Endothelial cell of umbilical vein (primary cell): ENCODE data around the gene SERPINB4. TPM values are rescaled to one million over a fixed set of nuclear protein-coding genes. Genes with fewer than 3 reads are reported as not detected.

Experiments used
- BruUV-seq: library from RNA; stranded (reverse); fragments of 400-500 nt; replicated peaks from 2 replicates; lab custom pipeline; 2021; lab: Mats Ljungman, UMichigan
- CTCF ChIA-PET: fragments of 300-600, 350-600 bp; sonication (Branson Sonifier 250); formaldehyde crosslinking; loops from one replicate; lab custom pipeline; 2021; ENCODE audit warnings: antibody characterized with exemption, inconsistent platforms; lab: Charles Lee
- POLR2A ChIA-PET: fragments of 300-600, 350-600 bp; sonication (Branson Sonifier 250); formaldehyde crosslinking; loops from one replicate; lab custom pipeline; 2021; ENCODE audit warnings: antibody characterized with exemption, inconsistent platforms; lab: Charles Lee
- DNase-seq: peaks from one replicate; pipeline ENCODE4 v3.0.0-alpha.2; 2011; ENCODE audit warnings: low read depth, low spot score
- FAIRE-seq: peaks from 2 replicates; lab custom pipeline; 2011; peaks lifted over from hg19 to GRCh38; lab: Jason Lieb, UNC
- H2AFZ ChIP-seq: 2 replicates; pipeline ENCODE4 v1.6.0; 2012; ENCODE audit warnings: low read depth, low read length, control low read depth, inconsistent platforms
- H3K27ac ChIP-seq: 2 replicates; pipeline ENCODE4 v1.5.1; 2011; ENCODE audit warnings: low read depth, mild to moderate bottlenecking, control low read depth, low read length, moderate library complexity; ENCODE audit not compliant: insufficient read depth
- H3K27me3 ChIP-seq, 2 experiments: 2 replicates each; pipeline versions ENCODE4 v1.6.0 to v1.6.1; 2011; ENCODE audit warnings: low read length in 2 of 2, mixed read lengths in 1 of 2; ENCODE audit not compliant: control insufficient read depth in 2 of 2, insufficient read depth in 2 of 2
- H3K36me3 ChIP-seq, 2 experiments: 2 replicates in 1 of 2; 3 replicates in 1 of 2; pipeline ENCODE4 v1.5.1; 2011; ENCODE audit warnings: low read length in 2 of 2, mild to moderate bottlenecking in 1 of 2, moderate library complexity in 1 of 2; ENCODE audit not compliant: control insufficient read depth in 2 of 2, insufficient read depth in 2 of 2; ENCODE audit errors: extremely low read depth in 1 of 2
- H3K4me1 ChIP-seq: 3 replicates; pipeline ENCODE4 v1.5.1; 2011; ENCODE audit warnings: mild to moderate bottlenecking, low read length; ENCODE audit not compliant: control insufficient read depth, insufficient read depth; ENCODE audit errors: extremely low read depth
- H3K4me2 ChIP-seq: 2 replicates; pipeline ENCODE4 v1.6.1; 2011; ENCODE audit warnings: low read length, control low read depth, mixed read lengths; ENCODE audit not compliant: insufficient read depth
- H3K4me3 ChIP-seq, 3 experiments: fragments of 200-600 bp in 1 of 3; sonication (generic), shearing (Covaris generic) in 1 of 3; replicated peaks in 1 of 3; 2 replicates each; pipeline ENCODE4 v1.5.1; 2011 to 2016; ENCODE audit warnings: control low read depth in 3 of 3, low read length in 3 of 3, mild to moderate bottlenecking in 2 of 3, inconsistent platforms in 1 of 3, low read depth in 1 of 3, moderate library complexity in 1 of 3; ENCODE audit not compliant: insufficient read depth in 1 of 3
- H3K79me2 ChIP-seq: 2 replicates; pipeline ENCODE4 v1.6.0; 2012; ENCODE audit warnings: low read length, inconsistent platforms; ENCODE audit not compliant: control insufficient read depth, insufficient read depth
- H3K9ac ChIP-seq: replicated peaks from 2 replicates; pipeline ENCODE3; 2011; ENCODE audit warnings: low read length, control low read depth; ENCODE audit not compliant: insufficient read depth; ENCODE audit errors: extremely low read depth
- H3K9me1 ChIP-seq: replicated peaks from 3 replicates; pipeline ENCODE4 v1.6.0; 2011; ENCODE audit warnings: mild to moderate bottlenecking, low read length; ENCODE audit not compliant: control insufficient read depth, insufficient read depth; ENCODE audit errors: extremely low read depth
- H3K9me3 ChIP-seq: replicated peaks from 2 replicates; pipeline ENCODE4 v1.5.1; 2012; ENCODE audit warnings: low read length, inconsistent platforms; ENCODE audit not compliant: control insufficient read depth, insufficient read depth
- H4K20me1 ChIP-seq: replicated peaks from 2 replicates; pipeline ENCODE3; 2011; ENCODE audit warnings: mild to moderate bottlenecking, low read length; ENCODE audit not compliant: control insufficient read depth, insufficient read depth; ENCODE audit errors: extremely low read depth
- CTCF ChIP-seq, 2 donors: IDR thresholded peaks; 1 replicate in 1 of 2; 2 replicates in 1 of 2; pipeline ENCODE4 v1.5.1; 2011; ENCODE audit warnings: low read length in 2 of 2, mild to moderate bottlenecking in 2 of 2, moderate library complexity in 2 of 2, control low read depth in 1 of 2, inconsistent platforms in 1 of 2, low read depth in 1 of 2; ENCODE audit not compliant: insufficient read depth in 1 of 2; ENCODE audit errors: extremely low read depth in 1 of 2
- EZH2 ChIP-seq: IDR thresholded peaks from 2 replicates; pipeline ENCODE4 v1.6.1; 2012; ENCODE audit warnings: borderline replicate concordance, low read depth, mild to moderate bottlenecking, moderate library complexity, low read length, inconsistent platforms; ENCODE audit not compliant: severe bottlenecking
- FOS ChIP-seq: IDR thresholded peaks from 2 replicates; pipeline ENCODE4 v1.6.1; 2011; ENCODE audit warnings: mild to moderate bottlenecking, low read length, moderate library complexity, borderline replicate concordance; ENCODE audit not compliant: insufficient read depth
- GATA2 ChIP-seq: IDR thresholded peaks from 2 replicates; pipeline ENCODE4 v1.7.0; 2011; ENCODE audit warnings: low read depth, mild to moderate bottlenecking, moderate library complexity, mixed read lengths, low read length; ENCODE audit not compliant: insufficient read length, insufficient read depth
- JUN ChIP-seq: IDR thresholded peaks from 2 replicates; pipeline ENCODE4 v1.6.1; 2011; ENCODE audit warnings: borderline replicate concordance, low read depth; ENCODE audit not compliant: insufficient read length, insufficient read depth
- MYC ChIP-seq: IDR thresholded peaks from one replicate; pipeline ENCODE4 v1.6.1; 2011; ENCODE audit warnings: mild to moderate bottlenecking, low read depth, low read length
- POLR2A ChIP-seq: IDR thresholded peaks from 2 replicates; pipeline ENCODE4 v1.6.1; 2012; ENCODE audit warnings: low read depth, mild to moderate bottlenecking, control low read depth, low read length
- POLR2AphosphoS5 ChIP-seq: IDR thresholded peaks from 2 replicates; pipeline ENCODE4 v1.6.1; 2012; ENCODE audit warnings: low read depth, mild to moderate bottlenecking, control low read depth, low read length, moderate library complexity; ENCODE audit not compliant: insufficient read depth
- dilution Hi-C: fragments of 300-500 bp; cut with MboI; formaldehyde crosslinking; loops from one replicate; pipeline ENCODE4 v1.15.0; 2019; ENCODE audit warnings: low sequenced_read_pairs; ENCODE audit not compliant: extremely low pct_ligation_motif_present
- intact Hi-C: fragments of 100-400 bp; cut with micrococcal nuclease; formaldehyde crosslinking; loops from one replicate; pipeline ENCODE4 v1.10.0; 2022
- polyA plus RNA-seq, 4 experiments: library from polyadenylated mRNA; depleted of rRNA in 3 of 4; stranded (reverse) in 3 of 4; unstranded in 1 of 4; fragments of >200 nt; gene quantifications; 2 replicates each; pipeline versions ENCODE4 v1.2.1 to v1.2.3, GENCODE V29; 2011 to 2012; ENCODE audit warnings: missing spikeins in 1 of 4
- total RNA-seq: library from RNA; stranded (reverse); gene quantifications from 2 replicates; pipeline ENCODE4 v1.2.3, GENCODE V29; 2021
- TF ChIP-seq, protein P1 (sequence below): IDR thresholded peaks from 2 replicates; pipeline ENCODE4 v1.6.1; 2011; ENCODE audit not compliant: insufficient read depth, insufficient read length

The SERPINB4 gene
- total and polyA plus RNA-seq, 2 donors (not counting 3 experiments of a cell fraction or from before 2014, with no cell fraction given), result not detected

- Histone ChIP-seq H3K79me2 (no peaks in the 10 kb centered on the region), H3K9me3 (no peaks in the 10 kb centered on the region), H2AFZ (no peak overlapping the region), H3K9me1 (no peaks in the 10 kb centered on the region), H4K20me1 (no peaks in the 10 kb centered on the region), H3K4me2 (no peak overlapping the region), H3K4me1 (no peaks in the 10 kb centered on the region), H3K27ac (no peak overlapping the region), H3K36me3 (no peaks in the 10 kb centered on the region), H3K27me3 (no peaks in the 10 kb centered on the region), H3K4me3 (no peak overlapping the region), H3K9ac (no peak overlapping the region)
- dilution Hi-C loops, result no loop called here
- DNase-seq (no peak), FAIRE-seq (no peak)
- ChIA-PET CTCF (no interaction called here), POLR2A (no interaction called here)
- TF ChIP-seq, protein P1, sequence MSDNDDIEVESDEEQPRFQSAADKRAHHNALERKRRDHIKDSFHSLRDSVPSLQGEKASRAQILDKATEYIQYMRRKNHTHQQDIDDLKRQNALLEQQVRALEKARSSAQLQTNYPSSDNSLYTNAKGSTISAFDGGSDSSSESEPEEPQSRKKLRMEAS, result no peak
- TF ChIP-seq FOS (no peak), GATA2 (no peak)
- BruUV-seq, result no TSS peak
- intact Hi-C loops, result no loop called here
Measured at GRCh38 chr18:63686871-63687270, 42.8 kb upstream of the SERPINB4 start.

GRCh38 chr18:63684718-63685117 is 40.7 kb upstream of the SERPINB4 start:
- H3K4me2 ChIP-seq, result no peak overlapping the region
- no peaks in the 10 kb centered on the region for H3K79me2 ChIP-seq
- FAIRE-seq (no peak), DNase-seq (no peak)
- no peaks in the 10 kb centered on the region for H3K9me1 ChIP-seq
- no TSS peak for BruUV-seq
- H3K27ac ChIP-seq, result no peak overlapping the region
- intact Hi-C loops (no loop called here), dilution Hi-C loops (no loop called here)
- no peaks in the 10 kb centered on the region for H3K9me3 ChIP-seq
- no peak overlapping the region for H2AFZ ChIP-seq
- no peaks in the 10 kb centered on the region for H3K4me1 ChIP-seq
- ChIA-PET POLR2A (no interaction called here), CTCF (no interaction called here)
- H3K9ac ChIP-seq, result no peak overlapping the region
- H3K36me3 ChIP-seq, result no peaks in the 10 kb centered on the region
- no peak overlapping the region for H3K4me3 ChIP-seq
- no peaks in the 10 kb centered on the region for H4K20me1 ChIP-seq
- H3K27me3 ChIP-seq, result no peaks in the 10 kb centered on the region
- no peak for TF ChIP-seq CTCF (IDR thresholded peaks at IDR 0.05; ENCODE audit: extremely low read depth in 1 of 2, insufficient read depth in 1 of 2, low read depth in 1 of 2, low read length in 2 of 2)
- TF ChIP-seq, protein P1, result no peak
- TF ChIP-seq FOS, result no peak
- TF ChIP-seq POLR2AphosphoS5, result no peak
- no peak for TF ChIP-seq POLR2A
- TF ChIP-seq MYC, result no peak
- no peak for TF ChIP-seq EZH2
- TF ChIP-seq GATA2, result no peak
- no peak for TF ChIP-seq JUN
